IMR-90 (cell line): ENCODE measurements around the gene SYVN1. TPM values are rescaled to one million over a fixed set of nuclear protein-coding genes. Genes with fewer than 3 reads are reported as not detected.
A peak's percentile ranks its signal among the peaks of the same experiment; 100 is the strongest.

ENCODE experiments used
- ATAC-seq: fragments of 200-7000 bp; cut with Tn5 transposase; 2 replicates; pipeline ENCODE4 v1.9.1; 2020; ENCODE audit warnings: low read depth, mild to moderate bottlenecking, moderate library complexity
- BruUV-seq: library from RNA; stranded (reverse); fragments of 400-500 nt; replicated peaks from 2 replicates; lab custom pipeline; 2021; lab: Mats Ljungman, UMichigan
- CTCF ChIA-PET: fragments of 300-600 bp; formaldehyde crosslinking; extraction: SDS; loops from one replicate; lab custom pipeline; 2021; ENCODE audit warnings: antibody characterized with exemption; lab: Yijun Ruan, JAX
- POLR2A ChIA-PET: fragments of 300-600 bp; sonication (Branson Sonifier 250); formaldehyde crosslinking; loops from one replicate; lab custom pipeline; 2022; ENCODE audit warnings: antibody characterized with exemption; ENCODE audit not compliant: unreplicated experiment; lab: Charles Lee
- DNase-seq: peaks from one replicate; pipeline ENCODE4 v3.0.0; 2013
- H2AFZ ChIP-seq: replicated peaks from 2 replicates; pipeline ENCODE3; 2013; ENCODE audit warnings: low read length, mild to moderate bottlenecking; ENCODE audit not compliant: poor library complexity
- H2AK5ac ChIP-seq: 2 replicates; pipeline ENCODE4 v1.6.1; 2013; ENCODE audit warnings: low read depth, low read length, inconsistent platforms
- H2AK9ac ChIP-seq: replicated peaks from 2 replicates; pipeline ENCODE3; 2013; ENCODE audit warnings: mild to moderate bottlenecking, low read depth, low read length, moderate library complexity; ENCODE audit not compliant: poor library complexity
- H2BK120ac ChIP-seq: 2 replicates; pipeline ENCODE4 v1.6.1; 2013; ENCODE audit warnings: low read depth, low read length, inconsistent platforms
- H2BK15ac ChIP-seq: 3 replicates; pipeline ENCODE4 v1.6.1; 2013; ENCODE audit warnings: low read depth, low read length, inconsistent platforms
- H2BK20ac ChIP-seq: 2 replicates; pipeline ENCODE4 v1.6.1; 2013; ENCODE audit warnings: low read depth, mild to moderate bottlenecking, inconsistent platforms, low read length, moderate library complexity
- H2BK5ac ChIP-seq: 2 replicates; pipeline ENCODE4 v1.6.1; 2013; ENCODE audit warnings: mild to moderate bottlenecking, low read depth, low read length, inconsistent platforms; ENCODE audit not compliant: poor library complexity, severe bottlenecking
- H3K14ac ChIP-seq: replicated peaks from 2 replicates; pipeline ENCODE4 v1.6.1; 2013; ENCODE audit warnings: low read depth, low read length, inconsistent platforms
- H3K18ac ChIP-seq: 2 replicates; pipeline ENCODE4 v1.6.1; 2013; ENCODE audit warnings: low read depth, low read length, control low read depth
- H3K23ac ChIP-seq: 2 replicates; pipeline ENCODE4 v1.6.1; 2013; ENCODE audit warnings: low read depth, low read length, inconsistent platforms
- H3K27ac ChIP-seq: 2 replicates; pipeline ENCODE4 v1.5.1; 2013; ENCODE audit warnings: mild to moderate bottlenecking, control low read depth, low read length; ENCODE audit not compliant: insufficient read depth
- H3K27me3 ChIP-seq: 2 replicates; pipeline ENCODE4 v1.6.1; 2013; ENCODE audit warnings: low read length; ENCODE audit not compliant: control insufficient read depth, insufficient read depth
- H3K36me3 ChIP-seq: 2 replicates; pipeline ENCODE4 v1.6.1; 2013; ENCODE audit warnings: low read length, mixed read lengths; ENCODE audit not compliant: control insufficient read depth, insufficient read depth
- H3K4ac ChIP-seq: 2 replicates; pipeline ENCODE4 v1.6.1; 2013; ENCODE audit warnings: low read depth, low read length, inconsistent platforms
- H3K4me1 ChIP-seq: 2 replicates; pipeline ENCODE4 v1.6.1; 2013; ENCODE audit warnings: low read length, mixed read lengths; ENCODE audit not compliant: control insufficient read depth, insufficient read depth
- H3K4me2 ChIP-seq: 2 replicates; pipeline ENCODE4 v1.6.1; 2013; ENCODE audit warnings: low read depth, mild to moderate bottlenecking, control low read depth, low read length, moderate library complexity
- H3K4me3 ChIP-seq: 2 replicates; pipeline ENCODE4 v1.5.1; 2013; ENCODE audit warnings: low read depth, mild to moderate bottlenecking, control low read depth, low read length, moderate library complexity; ENCODE audit not compliant: insufficient read depth
- H3K56ac ChIP-seq: 2 replicates; pipeline ENCODE4 v1.6.1; 2013; ENCODE audit warnings: low read length, inconsistent platforms; ENCODE audit not compliant: insufficient read depth; ENCODE audit errors: extremely low read depth
- H3K79me1 ChIP-seq, 2 experiments: 2 replicates each; pipeline ENCODE4 v1.6.1; 2013; ENCODE audit warnings: low read length in 2 of 2, inconsistent platforms in 1 of 2, low read depth in 1 of 2
- H3K9ac ChIP-seq: 2 replicates; pipeline ENCODE4 v1.6.1; 2013; ENCODE audit warnings: low read depth, low read length, control low read depth
- H3K9me1 ChIP-seq: 2 replicates; pipeline ENCODE4 v1.6.1; 2013; ENCODE audit warnings: low read length, inconsistent platforms; ENCODE audit not compliant: insufficient read depth
- H3K9me3 ChIP-seq: 2 replicates; pipeline ENCODE4 v1.6.1; 2013; ENCODE audit warnings: low read length; ENCODE audit not compliant: control insufficient read depth, insufficient read depth
- H4K20me1 ChIP-seq: 2 replicates; pipeline ENCODE4 v1.6.1; 2013; ENCODE audit warnings: low read length, inconsistent platforms; ENCODE audit not compliant: insufficient read depth
- H4K5ac ChIP-seq: 2 replicates; pipeline ENCODE4 v1.6.1; 2013; ENCODE audit warnings: mild to moderate bottlenecking, low read depth, low read length, control low read depth
- H4K8ac ChIP-seq, 2 experiments: 2 replicates each; pipeline ENCODE4 v1.6.1; 2013; ENCODE audit warnings: low read depth in 2 of 2, low read length in 2 of 2, control low read depth in 1 of 2, inconsistent platforms in 1 of 2
- H4K91ac ChIP-seq: 2 replicates; pipeline ENCODE4 v1.6.1; 2013; ENCODE audit warnings: low read depth, low read length, inconsistent platforms; ENCODE audit not compliant: insufficient read depth
- BHLHE40 ChIP-seq: fragments of 150-350 bp; IDR thresholded peaks from 2 replicates; pipeline ENCODE4 v1.6.1; 2016; ENCODE audit warnings: mild to moderate bottlenecking, low read depth, low read length
- CEBPB ChIP-seq: IDR thresholded peaks from 2 replicates; pipeline ENCODE4 v1.6.1; 2012; ENCODE audit warnings: low read depth, low read length, improper control_type of control experiment
- MAFK ChIP-seq: IDR thresholded peaks from 2 replicates; pipeline ENCODE4 v1.6.1; 2012; ENCODE audit warnings: low read depth, low read length, improper control_type of control experiment
- MAZ ChIP-seq: IDR thresholded peaks from 2 replicates; pipeline ENCODE4 v1.6.1; 2012; ENCODE audit warnings: low read depth, mild to moderate bottlenecking, low read length, improper control_type of control experiment, moderate library complexity, borderline replicate concordance
- MXI1 ChIP-seq: IDR thresholded peaks from 2 replicates; pipeline ENCODE4 v1.6.1; 2012; ENCODE audit warnings: low read depth, mild to moderate bottlenecking, low read length, moderate library complexity, borderline replicate concordance
- NFE2L2 ChIP-seq: fragments of 150-350 bp; IDR thresholded peaks from 2 replicates; pipeline ENCODE4 v1.6.1; 2016; ENCODE audit warnings: low read depth, mild to moderate bottlenecking, low read length
- POLR2A ChIP-seq: IDR thresholded peaks from 2 replicates; pipeline ENCODE4 v1.6.1; 2012; ENCODE audit warnings: mild to moderate bottlenecking, low read depth, low read length
- RFX5 ChIP-seq: IDR thresholded peaks from 2 replicates; pipeline ENCODE4 v1.8.0; 2012; ENCODE audit warnings: low read depth, mild to moderate bottlenecking, low read length, moderate library complexity
- SMC3 ChIP-seq: fragments of 150-350 bp; IDR thresholded peaks from 2 replicates; pipeline ENCODE4 v1.6.1; 2016; ENCODE audit warnings: low read depth, mild to moderate bottlenecking, antibody characterized with exemption, low read length, moderate library complexity
- WGBS, 2 experiments: methylation state at CpG; one replicate each; pipeline versions ENCODE4 v1.1.5 to v1.1.7; 2013; ENCODE audit warnings: missing lambda C conversion rate in 2 of 2; ENCODE audit not compliant: insufficient read length in 1 of 2; ENCODE audit errors: extremely low coverage in 2 of 2; 5-methylcytosine and 5-hydroxymethylcytosine counted together
- dilution Hi-C: fragments of 300-500 bp; cut with HindIII; formaldehyde crosslinking; loops from one replicate; pipeline ENCODE4 v1.14.3; 2018; ENCODE audit warnings: low sequenced_read_pairs; ENCODE audit not compliant: unreplicated experiment
- in situ Hi-C: fragments of 300-500 bp; cut with MboI; formaldehyde crosslinking; loops from 3 replicates; pipeline ENCODE4 v1.14.3; 2019; ENCODE audit warnings: low sequenced_read_pairs, inconsistent platforms, mixed read lengths
- intact Hi-C: fragments of 100-400 bp; cut with micrococcal nuclease; formaldehyde crosslinking; loops from 2 replicates; pipeline ENCODE4 v1.10.0; 2022
- polyA plus RNA-seq, 3 experiments: library from polyadenylated mRNA; depleted of rRNA; stranded (reverse); fragments of >200 nt; gene quantifications; 2 replicates each; pipeline ENCODE4 v1.2.3, GENCODE V29; 2012; ENCODE audit warnings: low replicate concordance in 1 of 3
- total RNA-seq: library from RNA; depleted of rRNA; stranded (reverse); fragments of >200 nt; gene quantifications from 2 replicates; pipeline ENCODE4 v1.2.3, GENCODE V29; 2012
- TF ChIP-seq, protein P1 (sequence below): conservative IDR thresholded peaks from 2 replicates; pipeline ENCODE4 v1.5.1; 2012; ENCODE audit warnings: mild to moderate bottlenecking, low read depth, low read length, improper control_type of control experiment

SYVN1 gene
- total and polyA plus RNA-seq, 2 of the 4 experiments (the other 2 are of a cell fraction): 9.5 to 52.9 TPM

DNA sequence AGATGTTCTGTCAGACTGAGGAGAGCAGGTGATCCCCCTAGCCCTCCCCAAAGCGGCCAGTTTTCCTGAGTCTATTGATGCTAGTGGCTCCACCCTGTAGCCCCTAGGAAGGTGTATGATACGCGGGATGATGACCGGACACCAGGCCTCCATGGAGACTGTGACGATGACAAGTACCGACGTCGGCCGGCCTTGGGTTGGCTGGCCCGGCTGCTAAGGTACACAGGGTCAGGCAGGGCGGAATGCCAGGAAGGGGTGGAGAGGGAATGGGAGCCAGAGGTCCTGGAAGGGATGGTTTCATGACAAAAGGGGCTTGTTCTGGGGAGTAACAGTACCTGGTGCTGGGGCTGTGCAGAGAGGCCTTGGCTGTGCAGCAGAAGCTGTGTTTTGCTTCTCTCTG, 47.1 kb downstream of the SYVN1 start:
- intact Hi-C loops (no loop called here), in situ Hi-C loops (no loop called here), dilution Hi-C loops (no loop called here)
- no peak overlapping the region for H2BK20ac ChIP-seq
- no peak overlapping the region for H3K56ac ChIP-seq
- H4K5ac ChIP-seq: no peak overlapping the region
- H4K20me1 ChIP-seq: no peaks in the 10 kb centered on the region; the same call in 1 of the 2 replicates
- H3K4me1 ChIP-seq: peaks cover 4% of the 10 kb centered on the region; the same call in 1 of the 2 replicates
- H3K23ac ChIP-seq: no peak overlapping the region
- peaks cover 25 to 35% of the 10 kb centered on the region in 2 experiments for H3K79me1 ChIP-seq
- H4K91ac ChIP-seq: no peak overlapping the region
- no peak overlapping the region for H3K14ac ChIP-seq
- no peak for DNase-seq
- H3K4me2 ChIP-seq: no peak overlapping the region
- 92% methylated on average over 5 of the region's 11 CpGs; no CpG with 5 or more reads in 1 of the 2 experiments for WGBS, 2 experiments
- H2AK9ac ChIP-seq: peak overlapping the region; percentile 10
- no peak for ATAC-seq
- no peak overlapping the region for H2AK5ac ChIP-seq
- H3K4me3 ChIP-seq: no peak overlapping the region
- H3K27me3 ChIP-seq: no peaks in the 10 kb centered on the region
- H3K36me3 ChIP-seq: peaks cover 35% of the 10 kb centered on the region
- BruUV-seq: no TSS peak
- H2BK120ac ChIP-seq: no peak overlapping the region
- no peak overlapping the region for H2AFZ ChIP-seq
- no peak overlapping the region for H3K4ac ChIP-seq
- no peak overlapping the region for H2BK5ac ChIP-seq
- H3K18ac ChIP-seq: no peak overlapping the region
- no peak overlapping the region for H3K27ac ChIP-seq
- H3K9ac ChIP-seq: no peak overlapping the region
- H3K9me1 ChIP-seq: no peaks in the 10 kb centered on the region
- POLR2A ChIA-PET: no interaction called here
- TF ChIP-seq MXI1 (no peak), MAFK (no peak), RFX5 (no peak), SMC3 (no peak), MAZ (no peak), CEBPB (no peak), BHLHE40 (no peak), NFE2L2 (no peak), POLR2A (no peak)
- TF ChIP-seq, protein P1, sequence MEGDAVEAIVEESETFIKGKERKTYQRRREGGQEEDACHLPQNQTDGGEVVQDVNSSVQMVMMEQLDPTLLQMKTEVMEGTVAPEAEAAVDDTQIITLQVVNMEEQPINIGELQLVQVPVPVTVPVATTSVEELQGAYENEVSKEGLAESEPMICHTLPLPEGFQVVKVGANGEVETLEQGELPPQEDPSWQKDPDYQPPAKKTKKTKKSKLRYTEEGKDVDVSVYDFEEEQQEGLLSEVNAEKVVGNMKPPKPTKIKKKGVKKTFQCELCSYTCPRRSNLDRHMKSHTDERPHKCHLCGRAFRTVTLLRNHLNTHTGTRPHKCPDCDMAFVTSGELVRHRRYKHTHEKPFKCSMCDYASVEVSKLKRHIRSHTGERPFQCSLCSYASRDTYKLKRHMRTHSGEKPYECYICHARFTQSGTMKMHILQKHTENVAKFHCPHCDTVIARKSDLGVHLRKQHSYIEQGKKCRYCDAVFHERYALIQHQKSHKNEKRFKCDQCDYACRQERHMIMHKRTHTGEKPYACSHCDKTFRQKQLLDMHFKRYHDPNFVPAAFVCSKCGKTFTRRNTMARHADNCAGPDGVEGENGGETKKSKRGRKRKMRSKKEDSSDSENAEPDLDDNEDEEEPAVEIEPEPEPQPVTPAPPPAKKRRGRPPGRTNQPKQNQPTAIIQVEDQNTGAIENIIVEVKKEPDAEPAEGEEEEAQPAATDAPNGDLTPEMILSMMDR: no peak
- CTCF ChIA-PET: no interaction called here
- H3K9me3 ChIP-seq: no peaks in the 10 kb centered on the region
- no peak overlapping the region for H4K8ac ChIP-seq
- no peak overlapping the region for H2BK15ac ChIP-seq
